NB4 (cell line): Measurements from ENCODE around the gene GAS7.

Experiments
- POLR2A ChIP-seq: IDR thresholded peaks from 2 replicates; pipeline ENCODE4 v1.6.1; 2011; ENCODE audit warnings: mild to moderate bottlenecking; ENCODE audit not compliant: insufficient read length; ENCODE audit errors: extremely low read depth
- TF ChIP-seq, protein P1 (sequence below): IDR thresholded peaks from one replicate; pipeline ENCODE4 v1.5.1; 2012; ENCODE audit warnings: low read depth, low read length
- TF ChIP-seq, protein P2 (sequence below): IDR thresholded peaks from 2 replicates; pipeline ENCODE4 v1.6.1; 2011; ENCODE audit warnings: low read depth, low read length

DNA sequence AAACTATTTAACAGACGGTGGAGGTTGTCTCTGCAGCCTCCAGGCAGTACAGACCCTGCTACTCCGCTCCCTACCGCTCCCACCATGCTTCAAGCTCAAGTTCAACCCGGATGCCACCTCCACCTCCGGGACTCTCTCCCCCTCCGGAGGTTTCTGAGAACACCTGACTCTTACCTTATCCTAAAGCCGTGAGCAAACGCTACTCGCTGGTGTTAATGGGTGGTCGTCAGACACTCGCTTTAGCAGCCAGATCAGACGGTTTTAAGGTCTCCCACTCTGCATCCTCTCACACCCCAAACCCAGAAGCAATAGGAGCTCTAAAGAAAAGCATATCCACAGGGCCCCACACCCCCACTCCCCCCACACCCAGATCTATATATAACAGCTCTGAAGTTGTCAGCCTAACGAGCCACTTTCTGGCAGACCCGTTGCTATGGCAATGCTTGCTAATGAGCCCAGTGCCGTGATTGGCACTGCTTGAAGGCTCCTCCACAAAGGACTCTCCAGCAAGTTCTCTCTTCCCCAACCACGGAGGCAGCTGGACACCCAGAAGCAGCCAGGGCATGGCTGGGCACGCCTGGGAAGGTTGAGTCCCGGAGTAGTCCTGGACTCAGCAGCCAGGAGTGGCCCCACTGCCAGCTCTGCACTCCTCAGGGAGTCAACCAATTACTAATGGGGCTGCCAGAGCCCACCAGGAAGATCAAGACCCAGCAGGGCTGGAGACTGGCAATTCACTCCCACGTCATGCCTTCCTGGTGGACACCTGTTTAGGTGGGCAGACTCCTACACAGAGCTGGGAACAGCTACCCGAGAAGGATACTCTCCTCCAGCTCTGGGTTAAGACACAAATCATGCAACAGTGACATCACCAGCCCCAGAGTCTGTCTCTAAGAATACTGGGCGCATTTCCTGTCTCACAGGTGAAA, 172.2 kb downstream of the GAS7 start:
- TF ChIP-seq, protein P1, sequence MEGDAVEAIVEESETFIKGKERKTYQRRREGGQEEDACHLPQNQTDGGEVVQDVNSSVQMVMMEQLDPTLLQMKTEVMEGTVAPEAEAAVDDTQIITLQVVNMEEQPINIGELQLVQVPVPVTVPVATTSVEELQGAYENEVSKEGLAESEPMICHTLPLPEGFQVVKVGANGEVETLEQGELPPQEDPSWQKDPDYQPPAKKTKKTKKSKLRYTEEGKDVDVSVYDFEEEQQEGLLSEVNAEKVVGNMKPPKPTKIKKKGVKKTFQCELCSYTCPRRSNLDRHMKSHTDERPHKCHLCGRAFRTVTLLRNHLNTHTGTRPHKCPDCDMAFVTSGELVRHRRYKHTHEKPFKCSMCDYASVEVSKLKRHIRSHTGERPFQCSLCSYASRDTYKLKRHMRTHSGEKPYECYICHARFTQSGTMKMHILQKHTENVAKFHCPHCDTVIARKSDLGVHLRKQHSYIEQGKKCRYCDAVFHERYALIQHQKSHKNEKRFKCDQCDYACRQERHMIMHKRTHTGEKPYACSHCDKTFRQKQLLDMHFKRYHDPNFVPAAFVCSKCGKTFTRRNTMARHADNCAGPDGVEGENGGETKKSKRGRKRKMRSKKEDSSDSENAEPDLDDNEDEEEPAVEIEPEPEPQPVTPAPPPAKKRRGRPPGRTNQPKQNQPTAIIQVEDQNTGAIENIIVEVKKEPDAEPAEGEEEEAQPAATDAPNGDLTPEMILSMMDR = no peak
- no peak for TF ChIP-seq POLR2A
- TF ChIP-seq, protein P2, sequence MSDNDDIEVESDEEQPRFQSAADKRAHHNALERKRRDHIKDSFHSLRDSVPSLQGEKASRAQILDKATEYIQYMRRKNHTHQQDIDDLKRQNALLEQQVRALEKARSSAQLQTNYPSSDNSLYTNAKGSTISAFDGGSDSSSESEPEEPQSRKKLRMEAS = no peak
